Measurements from ENCODE around the gene SEC24C.
"Not testable (repeated sequence)": the region's sequence is repeated elsewhere in the genome, so short reads cannot be mapped to it uniquely, and the experiment has no call there.

Gene SEC24C, protein sequence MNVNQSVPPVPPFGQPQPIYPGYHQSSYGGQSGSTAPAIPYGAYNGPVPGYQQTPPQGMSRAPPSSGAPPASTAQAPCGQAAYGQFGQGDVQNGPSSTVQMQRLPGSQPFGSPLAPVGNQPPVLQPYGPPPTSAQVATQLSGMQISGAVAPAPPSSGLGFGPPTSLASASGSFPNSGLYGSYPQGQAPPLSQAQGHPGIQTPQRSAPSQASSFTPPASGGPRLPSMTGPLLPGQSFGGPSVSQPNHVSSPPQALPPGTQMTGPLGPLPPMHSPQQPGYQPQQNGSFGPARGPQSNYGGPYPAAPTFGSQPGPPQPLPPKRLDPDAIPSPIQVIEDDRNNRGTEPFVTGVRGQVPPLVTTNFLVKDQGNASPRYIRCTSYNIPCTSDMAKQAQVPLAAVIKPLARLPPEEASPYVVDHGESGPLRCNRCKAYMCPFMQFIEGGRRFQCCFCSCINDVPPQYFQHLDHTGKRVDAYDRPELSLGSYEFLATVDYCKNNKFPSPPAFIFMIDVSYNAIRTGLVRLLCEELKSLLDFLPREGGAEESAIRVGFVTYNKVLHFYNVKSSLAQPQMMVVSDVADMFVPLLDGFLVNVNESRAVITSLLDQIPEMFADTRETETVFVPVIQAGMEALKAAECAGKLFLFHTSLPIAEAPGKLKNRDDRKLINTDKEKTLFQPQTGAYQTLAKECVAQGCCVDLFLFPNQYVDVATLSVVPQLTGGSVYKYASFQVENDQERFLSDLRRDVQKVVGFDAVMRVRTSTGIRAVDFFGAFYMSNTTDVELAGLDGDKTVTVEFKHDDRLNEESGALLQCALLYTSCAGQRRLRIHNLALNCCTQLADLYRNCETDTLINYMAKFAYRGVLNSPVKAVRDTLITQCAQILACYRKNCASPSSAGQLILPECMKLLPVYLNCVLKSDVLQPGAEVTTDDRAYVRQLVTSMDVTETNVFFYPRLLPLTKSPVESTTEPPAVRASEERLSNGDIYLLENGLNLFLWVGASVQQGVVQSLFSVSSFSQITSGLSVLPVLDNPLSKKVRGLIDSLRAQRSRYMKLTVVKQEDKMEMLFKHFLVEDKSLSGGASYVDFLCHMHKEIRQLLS

DNA sequence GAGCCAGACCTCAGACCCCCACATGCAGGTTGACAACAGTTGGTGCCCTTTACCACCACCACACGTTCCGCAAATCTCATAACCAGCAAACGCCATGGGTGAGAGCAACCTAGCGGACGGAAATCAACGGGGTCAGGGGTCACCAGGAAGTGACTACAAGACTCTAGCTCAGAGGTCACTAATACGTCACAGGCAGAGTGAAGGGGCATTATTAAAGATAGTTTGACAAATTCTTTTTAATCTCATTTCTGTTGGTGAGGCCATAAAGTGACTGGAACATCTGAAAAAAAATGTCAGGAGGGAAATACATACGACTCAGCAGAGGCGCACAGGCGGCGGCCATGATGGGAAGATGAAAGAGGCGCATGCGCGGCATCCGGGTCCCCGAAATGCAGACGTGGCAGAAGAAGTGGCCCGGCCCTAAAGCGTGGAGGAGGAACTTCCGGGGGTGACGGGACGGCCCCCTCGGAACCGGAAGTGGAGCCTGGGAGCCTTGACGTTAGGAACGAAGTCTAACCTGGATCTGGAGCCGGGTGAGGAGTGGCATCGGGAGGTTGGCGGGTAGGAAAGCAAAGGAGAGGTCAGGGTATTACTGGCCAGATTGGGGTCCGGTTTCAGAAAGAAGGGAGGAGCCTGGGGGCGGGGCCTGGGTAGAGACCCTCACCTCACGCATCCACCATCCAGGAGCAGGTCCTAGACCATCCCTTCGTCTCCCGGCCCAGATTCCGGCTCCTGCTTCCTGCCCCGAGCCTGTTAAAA is at the start of gene SEC24C:
TSS of gene SEC24C (plus strand) at position 468 of the 759 bp plus-strand sequence. CDS start 2,461 bp downstream, outside the sequence.
- peak; percentile 83 for DNase-seq

DNA sequence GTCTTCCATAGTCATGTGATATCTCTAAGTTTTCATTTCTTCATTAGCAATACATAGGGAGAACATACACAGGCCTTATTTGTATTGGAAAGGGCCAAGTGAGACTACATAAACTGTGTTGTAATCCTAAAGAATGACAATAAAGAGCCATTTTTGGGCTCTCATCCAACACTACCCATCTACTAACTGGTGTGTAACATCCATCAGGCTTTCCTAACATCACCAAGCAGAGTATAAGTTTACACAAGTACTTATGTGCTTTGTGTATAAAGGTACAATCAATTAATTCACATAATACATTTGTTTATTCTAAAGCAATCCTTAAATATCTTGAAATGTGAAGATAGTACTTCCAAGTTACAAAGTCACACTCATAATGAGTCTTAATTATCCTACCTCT is 48.9 kb upstream of the SEC24C start:
- DNase-seq: not testable (repeated sequence)

DNA sequence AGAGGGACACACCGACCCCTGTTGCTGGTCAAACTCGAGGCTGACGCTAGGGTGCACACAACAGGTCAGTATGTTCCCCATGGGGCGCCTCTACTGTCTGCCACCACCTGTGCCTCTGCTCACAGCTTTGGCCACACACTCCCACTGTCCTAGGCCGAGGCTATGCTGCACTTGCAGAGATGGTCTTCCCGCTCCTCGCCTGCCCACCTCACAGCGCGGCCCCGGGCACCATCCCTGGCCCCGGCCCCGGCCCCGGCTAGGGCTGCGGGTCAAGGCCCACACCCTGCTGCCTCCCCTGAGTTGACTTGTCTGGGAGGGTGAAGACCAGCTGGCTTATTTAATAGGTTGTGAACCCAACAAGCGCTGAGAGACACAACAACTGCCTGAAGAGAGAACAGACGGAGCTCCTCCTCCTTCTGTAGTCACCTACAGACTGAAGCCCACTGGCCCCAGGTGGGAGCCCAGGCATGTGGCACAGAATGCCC is 46.5 kb upstream of the SEC24C start, which contains the start of gene AGAP5:
TSS of gene AGAP5 (minus strand) at position 435 of the 485 bp plus-strand sequence. CDS start at position 81, 354 bp downstream.
- not testable (repeated sequence) for DNase-seq

DNA sequence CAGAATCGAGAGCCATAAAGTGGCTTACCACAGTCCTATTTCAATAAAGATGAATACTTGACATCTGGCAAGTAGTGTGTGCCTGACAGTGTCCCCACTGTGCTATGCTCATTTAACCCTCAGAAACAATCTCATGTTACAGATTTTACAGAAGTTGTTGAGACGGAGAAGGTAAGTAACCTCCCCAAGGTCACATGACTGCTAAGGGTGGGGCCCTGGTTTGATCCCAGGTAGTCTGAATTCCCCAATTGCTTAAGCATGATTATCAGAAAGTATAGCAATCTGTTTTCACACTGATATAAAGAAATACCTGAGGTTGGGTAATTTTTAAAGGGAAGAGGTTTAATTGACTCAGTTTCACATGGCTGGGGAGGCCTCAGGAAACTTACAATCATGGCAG is 45.4 kb upstream of the SEC24C start:
- not testable (repeated sequence) for DNase-seq

DNA sequence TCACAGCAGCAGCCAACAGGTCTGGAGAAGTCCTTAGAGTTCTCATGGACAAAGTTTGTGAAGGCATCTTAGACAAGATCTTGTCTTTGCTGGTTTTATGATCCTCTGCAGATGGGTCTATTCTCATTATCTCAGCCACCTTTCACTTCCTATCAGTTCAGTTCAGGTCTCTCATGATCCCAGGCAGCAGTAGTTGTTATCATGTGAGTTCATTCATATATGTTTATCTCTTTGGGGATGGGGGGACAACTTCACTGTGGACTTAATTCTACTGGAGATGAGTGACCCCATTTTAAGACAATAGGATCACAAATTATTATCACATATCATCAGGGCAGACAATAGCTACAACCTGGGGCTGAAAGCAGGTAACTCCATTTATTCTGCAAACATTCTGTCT is 40.2 kb upstream of the SEC24C start:
- not testable (repeated sequence) for DNase-seq

DNA sequence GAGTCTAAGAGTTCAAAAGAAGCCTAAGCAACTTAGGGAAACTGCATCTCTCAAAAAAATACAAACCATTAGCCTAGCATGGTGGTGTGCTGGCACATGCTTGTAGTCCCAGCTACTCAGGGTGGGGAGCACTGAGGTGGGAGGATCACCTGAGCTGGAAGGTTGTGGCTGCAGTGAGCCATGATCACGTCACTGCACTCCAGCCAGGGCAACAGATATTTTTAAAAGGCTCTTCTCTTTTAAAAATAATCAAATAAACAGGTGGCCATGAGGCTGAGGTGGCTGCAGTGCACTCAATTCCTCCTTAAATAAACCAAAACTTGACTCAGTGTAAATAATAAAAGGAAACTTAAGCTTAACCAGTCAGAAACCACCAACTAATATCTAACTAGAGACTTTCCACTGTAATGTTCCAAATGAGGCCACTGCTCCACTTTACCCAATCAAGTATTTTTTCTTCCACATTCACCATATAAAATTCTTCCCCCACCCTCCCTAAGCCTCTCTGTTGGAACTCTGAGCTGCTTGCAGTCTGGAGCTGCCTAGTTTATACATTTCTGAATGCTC is 38.6 kb upstream of the SEC24C start:
- not testable (repeated sequence) for DNase-seq

DNA sequence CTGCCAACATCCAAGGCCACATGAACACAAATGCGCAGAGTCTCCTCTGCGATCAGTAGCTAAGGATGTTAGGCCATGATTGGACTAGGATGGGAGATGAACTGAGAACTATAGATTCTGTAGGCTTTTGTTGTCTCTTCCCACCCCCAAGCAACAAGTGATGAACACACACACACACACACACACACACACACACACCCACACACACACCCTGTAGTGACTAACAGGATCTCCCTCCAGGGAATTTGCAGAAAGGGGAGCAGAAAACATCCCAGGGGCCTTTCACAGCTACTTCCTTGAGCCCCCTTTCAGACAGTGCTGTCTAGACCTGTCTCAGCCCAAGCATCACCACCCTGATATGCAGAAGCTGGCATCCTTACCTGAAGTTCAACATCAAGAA is 37.7 kb upstream of the SEC24C start:
- DNase-seq: not testable (repeated sequence)

DNA sequence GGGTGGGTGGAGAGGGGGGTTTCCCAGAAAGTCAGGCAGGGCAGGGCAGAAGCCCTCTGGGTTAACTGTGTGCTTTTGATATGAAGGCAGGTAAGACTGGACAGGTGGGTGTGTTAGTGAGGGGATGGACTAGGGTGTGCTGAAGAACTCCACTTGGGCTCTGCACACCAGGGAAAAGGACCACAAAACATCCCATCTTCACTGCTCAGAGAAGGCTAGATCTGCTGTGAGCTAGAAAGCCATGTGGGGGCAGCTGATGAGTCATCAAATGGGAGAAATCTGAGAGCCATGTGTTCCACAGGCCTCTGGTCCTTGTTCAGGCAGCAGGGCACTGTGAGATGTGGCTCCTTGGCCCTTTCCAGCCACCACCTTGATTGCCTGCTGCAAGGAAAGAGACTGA is 36.5 kb upstream of the SEC24C start:
- DNase-seq: not testable (repeated sequence)

DNA sequence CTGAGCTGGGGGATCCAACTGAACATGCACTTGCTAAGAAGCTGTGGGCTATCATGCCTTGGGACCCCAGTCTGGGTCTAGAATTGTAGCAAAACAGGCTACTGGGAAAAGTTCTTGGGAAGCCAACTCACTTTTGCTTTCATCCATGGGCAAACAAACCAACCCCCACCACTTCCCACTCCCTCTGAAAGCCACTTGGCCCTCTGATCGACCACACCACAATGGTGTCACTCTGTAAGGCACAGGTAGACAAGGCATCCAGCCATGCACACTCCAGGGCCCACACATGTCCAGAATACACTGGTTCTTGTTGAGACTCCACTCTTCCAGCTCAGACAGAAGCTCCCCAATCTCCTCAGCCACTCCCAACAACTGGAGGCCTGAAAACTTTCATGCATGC is 36.0 kb upstream of the SEC24C start:
- DNase-seq: not testable (repeated sequence)

DNA sequence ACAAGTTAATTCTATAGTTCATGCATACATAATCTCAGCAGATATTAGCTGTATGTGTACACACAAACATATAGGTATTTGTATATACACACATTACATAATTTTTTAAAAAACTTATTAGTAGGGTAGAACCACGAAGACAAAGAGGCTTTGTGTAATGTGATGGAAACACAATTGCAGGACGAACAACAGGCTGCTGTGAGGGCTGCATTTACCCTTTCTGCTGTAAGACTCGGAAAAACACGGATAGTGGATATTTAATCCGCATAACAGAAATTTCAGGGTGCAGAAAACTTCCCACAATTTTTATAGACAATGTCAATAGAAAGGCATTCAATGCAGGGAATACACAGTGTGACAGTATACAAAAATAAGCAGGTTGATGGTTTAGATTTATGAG is 32.5 kb upstream of the SEC24C start:
- DNase-seq: not testable (repeated sequence)

DNA sequence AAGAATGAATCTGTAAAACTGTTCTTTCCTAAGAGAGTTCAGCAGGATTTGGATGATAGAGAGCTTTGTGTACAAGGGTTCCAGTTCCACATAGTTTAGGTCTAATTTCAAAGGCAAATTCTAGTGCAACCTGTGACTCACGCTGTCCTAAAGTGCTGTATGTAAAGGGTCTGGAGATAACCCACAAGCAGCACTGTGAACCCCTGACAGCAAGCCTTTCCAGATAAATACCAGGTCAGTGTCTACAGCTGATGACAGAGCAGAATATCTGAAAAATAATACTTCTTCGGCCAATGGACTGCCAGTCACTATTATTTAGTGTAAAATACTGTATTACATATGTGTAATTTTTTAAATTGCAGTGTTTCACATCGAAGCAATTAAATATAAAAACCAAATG is 30.3 kb upstream of the SEC24C start:
- not testable (repeated sequence) for DNase-seq

DNA sequence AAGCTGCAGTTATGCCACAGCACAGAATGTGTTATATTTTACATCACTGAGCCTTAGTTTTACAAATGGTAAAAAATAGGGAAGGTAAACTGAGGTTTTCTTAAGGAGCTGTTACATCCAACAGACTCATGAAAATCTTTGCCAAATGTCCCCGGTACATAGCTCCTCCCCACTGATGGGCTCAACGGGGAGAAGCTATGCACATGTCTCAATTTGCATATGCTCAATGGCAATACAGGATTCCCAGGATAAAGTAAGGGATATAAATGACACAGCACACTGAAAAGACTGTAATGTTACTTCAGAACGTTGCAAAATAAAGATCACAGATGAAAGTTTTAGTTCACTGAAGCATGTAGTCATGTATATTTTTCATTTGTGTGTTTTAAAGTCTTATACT is 29.7 kb upstream of the SEC24C start:
- not testable (repeated sequence) for DNase-seq

DNA sequence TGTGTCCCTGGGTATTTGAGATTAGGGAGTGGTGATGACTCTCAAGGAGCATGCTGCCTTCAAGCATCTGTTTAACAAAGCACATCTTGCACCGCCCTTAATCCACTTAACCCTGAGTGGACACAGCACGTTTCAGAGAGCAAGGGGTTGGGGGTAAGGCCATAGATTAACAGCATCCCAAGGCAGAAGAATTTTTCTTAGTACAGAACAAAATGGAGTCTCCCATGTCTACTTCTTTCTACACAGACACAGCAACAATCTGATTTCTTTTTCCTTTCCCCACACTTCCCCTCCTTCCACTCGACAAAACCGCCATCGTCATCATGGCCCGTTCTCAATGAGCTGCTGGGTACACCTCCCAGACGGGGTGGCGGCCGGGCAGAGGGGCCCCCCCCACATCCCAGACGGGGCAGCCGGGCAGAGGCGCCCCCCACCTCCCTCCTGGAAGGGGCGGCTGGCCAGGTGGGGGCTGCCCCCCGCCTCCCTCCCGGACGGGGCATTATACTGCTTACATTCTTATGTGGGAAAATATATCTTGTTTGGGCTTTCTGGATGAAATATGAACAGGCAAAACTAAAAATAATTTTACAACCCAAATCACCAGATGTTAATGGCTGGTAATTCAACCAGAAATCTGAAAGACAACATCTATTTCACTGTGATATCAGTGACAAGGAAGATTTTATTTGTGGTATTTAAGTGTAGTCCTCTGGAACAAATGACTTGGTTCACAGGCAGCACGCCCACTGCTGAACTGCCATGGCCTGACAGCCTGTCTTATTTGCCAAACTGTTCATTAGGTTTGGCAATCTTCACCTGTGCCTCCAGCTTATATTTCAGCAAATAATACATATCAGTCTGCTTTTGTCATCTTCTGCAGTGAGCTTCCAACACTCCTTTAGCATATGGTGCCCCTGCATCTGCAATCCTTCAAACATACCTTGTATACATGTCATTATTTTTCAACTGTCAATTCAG is 28.7 kb upstream of the SEC24C start:
- not testable (repeated sequence) for DNase-seq

DNA sequence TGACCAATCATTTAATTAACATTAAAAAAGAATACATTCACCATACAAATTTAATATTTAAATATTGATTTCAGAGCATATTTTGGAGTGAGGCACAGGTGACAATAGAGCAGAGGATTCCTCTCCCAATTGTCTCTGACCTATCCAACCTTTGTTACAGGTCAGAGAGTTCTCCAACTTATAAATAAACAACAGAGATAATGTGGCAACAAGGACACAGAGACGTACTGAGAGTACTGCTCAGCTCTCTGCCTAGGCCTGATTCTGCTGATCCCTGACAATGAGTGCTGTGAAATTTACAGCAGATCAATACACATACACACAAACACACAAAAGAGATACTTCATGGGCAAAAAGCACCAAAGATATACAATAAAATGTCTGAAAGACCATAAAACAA is 27.9 kb upstream of the SEC24C start:
- DNase-seq: no peak

DNA sequence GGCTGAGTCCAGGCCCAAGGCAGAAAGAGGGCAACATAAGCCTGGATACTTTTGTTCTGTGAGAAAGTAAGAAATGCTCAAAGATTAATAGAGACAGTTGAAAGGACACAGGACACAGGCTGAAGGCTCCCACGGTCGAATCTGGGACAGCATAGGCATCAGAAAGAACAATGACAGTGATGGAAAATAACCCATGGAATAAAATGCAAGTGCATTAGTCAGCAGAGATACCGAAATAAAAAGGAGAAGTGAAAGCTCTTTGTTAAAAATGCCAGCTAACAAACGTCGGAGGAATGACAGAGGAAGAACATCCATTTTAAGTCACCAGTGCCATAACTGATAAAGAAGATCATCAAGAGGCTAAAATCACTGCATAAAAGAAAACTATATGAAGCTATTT is 26.6 kb upstream of the SEC24C start:
- no peak for DNase-seq

DNA sequence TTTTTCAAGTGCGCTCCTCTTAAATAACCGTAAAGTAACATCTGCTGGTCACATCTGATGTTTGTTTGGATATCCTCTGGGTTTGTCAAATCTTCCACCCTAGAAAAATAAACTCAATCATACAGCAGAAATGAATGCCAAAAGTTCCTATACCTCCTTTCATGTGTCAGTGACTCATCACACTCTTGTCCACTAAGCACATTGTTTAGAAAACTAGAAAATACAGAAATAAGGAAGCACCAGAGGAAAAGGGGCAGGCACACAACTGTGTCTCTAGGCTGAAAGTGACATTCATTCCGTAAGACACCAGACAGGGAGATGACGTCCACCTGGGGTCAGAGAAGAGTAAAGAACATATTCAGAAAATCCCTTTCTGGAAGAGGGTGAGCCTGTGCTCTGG is 23.6 kb upstream of the SEC24C start:
- DNase-seq: not testable (repeated sequence)

DNA sequence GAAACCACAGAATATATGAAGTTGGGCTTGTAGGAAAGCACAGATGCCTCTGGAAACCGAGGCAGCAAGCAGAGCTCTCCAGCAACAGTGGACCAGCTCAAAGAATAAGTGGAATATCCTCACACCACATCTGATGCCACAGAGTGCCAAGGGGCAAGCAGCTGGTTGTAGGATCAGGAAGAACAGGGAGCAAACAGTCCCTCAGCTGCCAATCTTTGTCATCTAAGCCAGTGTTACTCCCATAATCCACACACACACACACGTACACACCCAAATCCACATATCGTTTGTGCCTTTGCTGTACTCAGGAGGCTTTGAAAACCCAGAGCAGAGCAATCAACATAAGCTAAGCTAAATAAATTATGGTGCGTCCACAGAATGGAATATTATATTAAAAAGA is 20.7 kb upstream of the SEC24C start:
- no peak for DNase-seq

DNA sequence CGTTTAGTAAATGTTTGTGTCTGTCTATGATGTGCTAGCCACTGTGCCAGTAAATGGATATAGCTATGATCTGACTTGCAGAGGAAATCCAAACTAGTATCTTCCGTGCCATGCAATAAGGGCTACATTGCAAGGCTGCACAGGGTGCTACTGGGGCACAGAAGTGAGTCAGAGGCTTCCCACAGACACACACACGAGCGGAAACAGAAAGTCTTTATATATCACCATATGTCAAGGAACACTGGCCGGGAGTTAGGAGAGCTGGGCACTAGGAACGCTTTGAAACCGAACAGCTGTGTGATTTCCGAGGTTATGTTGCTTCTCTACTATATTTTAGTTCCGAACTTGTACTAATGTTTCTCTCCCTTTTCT is 14.4 kb upstream of the SEC24C start:
- not testable (repeated sequence) for DNase-seq

DNA sequence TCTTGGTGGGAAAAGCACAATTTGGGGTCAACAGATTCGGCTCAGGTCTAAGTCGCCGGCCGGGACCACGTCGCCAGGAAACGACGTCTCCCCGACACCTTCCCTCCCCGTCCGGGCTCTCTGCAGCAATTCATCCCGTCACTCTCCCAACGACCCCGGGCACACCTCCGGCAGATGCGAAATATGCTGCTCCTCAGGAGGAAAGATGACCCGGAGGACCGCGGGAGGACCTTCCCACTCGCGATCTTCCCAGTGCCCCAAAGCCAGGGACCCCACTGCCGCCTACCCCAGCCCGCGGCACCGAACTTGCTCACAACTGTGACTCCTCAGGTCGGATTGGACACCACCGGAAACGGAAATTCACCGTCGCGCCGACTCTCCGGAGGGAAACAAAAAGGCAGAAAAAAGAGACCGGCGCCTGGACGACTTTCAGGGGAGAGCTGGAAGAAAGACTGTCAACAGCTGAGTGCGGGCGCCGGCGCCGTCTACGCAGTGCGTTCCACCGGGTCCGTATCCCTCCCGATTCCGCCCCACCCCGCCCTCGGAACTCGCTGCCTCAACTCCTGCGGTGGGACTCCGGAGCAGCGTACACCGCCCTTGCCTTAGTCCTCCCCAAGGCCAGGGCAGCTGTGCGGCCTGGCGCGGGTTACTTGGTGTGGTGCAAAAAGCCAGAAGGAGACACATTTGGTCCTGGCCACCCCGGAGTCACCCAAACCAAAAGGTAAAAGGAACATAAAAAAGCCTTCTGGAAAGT is 13.8 kb upstream of the SEC24C start:
- DNase-seq: peak; percentile 79
